HG03095 (cell line): Measurements from ENCODE around the gene ZNF280A.
"Not testable (repeated sequence)": the region's sequence is repeated elsewhere in the genome, so short reads cannot be mapped to it uniquely, and the experiment has no call there.

ENCODE experiments used
- ATAC-seq: cut with Tn5 transposase; IDR thresholded peaks from one replicate; pipeline ENCODE4 v1.9.1; 2021; ENCODE audit warnings: moderate library complexity; ENCODE audit not compliant: unreplicated experiment

The ZNF280A gene

DNA sequence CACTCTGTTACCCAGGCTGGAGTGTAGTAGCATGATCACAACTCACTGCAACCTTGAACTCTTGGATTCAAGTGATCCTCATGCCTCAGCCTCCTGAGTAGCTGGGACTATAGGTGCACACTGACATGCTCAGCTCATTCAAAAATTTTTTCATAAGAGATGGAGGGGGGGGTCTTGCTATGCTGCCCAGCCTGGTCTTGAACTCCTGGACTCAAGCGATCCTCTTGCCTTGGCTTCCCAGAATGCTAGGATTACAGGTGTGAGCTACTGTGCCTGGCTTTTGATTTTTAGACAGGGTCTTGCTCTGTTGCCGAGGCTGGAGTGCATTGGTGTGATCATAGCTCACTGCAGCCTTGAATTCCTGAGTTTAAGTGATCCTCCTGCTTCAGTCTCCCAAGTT is 25.0 kb upstream of the ZNF280A start:
- ATAC-seq: no peak

DNA sequence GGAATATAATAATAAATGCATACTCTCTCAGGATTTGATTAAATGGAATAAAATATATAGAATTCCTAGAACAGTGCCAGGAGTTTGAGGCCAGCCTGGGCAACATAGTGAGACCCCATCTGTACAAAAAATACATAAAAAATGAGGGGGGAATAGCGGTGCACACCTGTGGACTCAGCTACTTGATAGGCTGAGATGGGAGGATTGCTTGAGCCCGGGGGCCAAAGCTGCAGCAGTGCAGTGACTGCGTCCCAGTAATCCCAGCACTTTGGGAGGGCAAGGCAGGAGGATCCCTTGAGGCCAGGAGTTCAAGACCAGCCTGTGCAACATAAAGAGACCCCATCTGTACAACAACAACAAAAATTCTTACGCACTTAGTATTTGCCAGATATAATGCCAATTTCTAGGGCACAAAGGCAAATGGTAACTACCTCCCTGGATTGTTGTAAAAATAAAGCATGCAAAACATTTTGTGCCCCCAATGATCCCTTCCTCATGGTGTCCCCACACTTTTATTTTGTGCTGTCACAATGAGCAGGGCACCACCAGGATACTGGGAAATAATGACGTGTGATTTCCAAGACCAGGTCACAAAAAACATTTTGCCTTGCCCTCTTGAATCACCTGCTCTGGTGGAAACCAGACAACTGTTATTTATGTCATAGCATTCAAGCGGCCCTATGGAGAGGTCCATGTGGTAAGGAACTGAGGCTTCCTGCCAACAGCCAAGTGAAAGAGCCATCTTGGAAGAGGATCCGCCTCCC is 18.3 kb upstream of the ZNF280A start:
- no peak for ATAC-seq

DNA sequence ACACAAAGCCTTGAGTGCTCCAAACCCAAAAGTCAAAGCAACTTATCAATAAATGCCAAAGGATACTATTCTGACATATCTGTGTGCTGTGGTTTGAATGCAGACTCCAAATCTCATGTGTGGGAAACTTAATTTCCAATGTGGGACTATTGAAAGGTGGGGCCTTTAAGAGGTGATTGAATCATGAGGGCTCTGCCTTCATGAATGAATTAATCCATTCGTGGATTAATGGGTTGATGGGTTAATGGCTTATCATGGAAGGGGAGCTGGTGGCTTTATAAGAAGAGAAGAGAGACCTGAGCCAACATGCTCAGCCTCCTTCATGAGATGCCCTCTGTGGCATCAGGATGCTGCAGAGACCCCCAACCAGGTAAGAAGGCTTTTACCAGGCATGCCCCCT is 16.8 kb upstream of the ZNF280A start:
- no peak for ATAC-seq

DNA sequence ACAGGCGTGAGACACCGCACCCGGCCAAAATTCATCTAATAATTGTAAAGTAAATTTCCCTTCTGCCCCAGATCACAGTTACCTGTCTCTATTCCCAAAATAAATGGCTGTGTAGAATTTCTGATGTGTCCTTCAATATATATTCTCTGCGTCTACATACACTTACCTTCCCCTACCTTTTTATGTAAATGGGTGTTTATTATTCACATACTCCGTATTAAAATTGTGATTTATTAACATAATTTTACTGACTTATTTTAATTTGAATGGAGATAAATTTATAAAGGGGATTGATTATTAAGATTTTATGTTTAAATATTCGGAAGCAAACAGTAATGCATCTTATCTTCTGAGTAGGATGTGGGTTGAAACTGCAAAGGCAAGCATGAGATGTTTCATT is 16.4 kb upstream of the ZNF280A start:
- ATAC-seq: no peak

DNA sequence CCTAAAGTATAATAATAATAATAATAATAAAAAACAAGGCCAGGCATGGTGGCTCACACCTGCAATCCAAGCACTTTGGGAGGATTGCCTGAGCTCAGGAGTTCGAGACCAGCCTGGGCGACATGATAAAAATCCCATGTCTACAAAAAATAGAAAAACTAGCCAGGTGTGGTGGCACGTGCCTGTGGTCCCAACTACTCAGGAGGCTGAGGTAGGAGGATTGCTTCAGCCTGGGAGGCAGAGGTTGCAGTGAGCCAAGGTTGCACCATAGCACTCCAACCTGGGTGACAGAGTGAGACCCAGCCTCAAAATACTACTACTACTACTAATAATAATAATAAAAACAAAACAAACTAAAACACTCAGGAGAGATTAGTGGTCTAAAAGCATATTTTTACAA is 15.6 kb upstream of the ZNF280A start:
- ATAC-seq: no peak

DNA sequence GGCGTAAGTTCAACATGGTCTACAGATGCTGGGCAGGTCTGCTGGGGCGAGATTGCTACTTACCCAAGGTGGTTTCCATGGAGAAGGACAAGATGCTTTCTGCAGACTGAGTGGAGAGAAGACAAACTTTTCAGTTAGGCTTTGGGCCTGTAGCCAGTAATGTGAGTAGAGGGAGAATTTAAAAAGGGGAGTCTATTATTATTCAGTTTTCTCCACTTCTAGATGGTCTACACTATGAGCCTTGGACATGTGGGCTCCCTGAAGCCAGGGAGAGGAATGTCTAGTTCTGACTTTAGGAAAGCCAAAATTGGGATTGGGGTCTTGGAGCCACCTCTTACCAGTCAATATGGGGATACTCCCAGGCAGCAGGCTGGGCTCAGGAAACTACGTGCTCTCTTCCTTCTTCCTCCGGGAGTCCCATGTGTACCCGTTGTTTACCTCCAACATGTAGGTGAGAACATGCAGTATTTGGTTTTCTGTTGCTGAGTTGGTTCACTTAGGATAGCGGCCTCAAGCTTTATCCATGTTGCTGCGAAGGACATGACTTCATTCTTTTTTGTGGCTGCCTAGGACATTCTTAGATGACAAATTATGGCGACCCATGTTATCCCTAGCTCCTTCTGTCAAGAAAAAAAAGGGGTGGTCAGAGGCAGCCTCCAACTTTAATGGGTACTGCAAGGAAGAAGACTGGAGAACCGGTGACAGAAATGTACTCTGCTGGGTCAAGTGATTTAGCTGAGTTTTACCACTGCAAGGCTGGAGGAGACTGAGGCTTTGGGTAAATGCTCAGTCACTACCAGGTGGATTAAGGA is 14.7 kb upstream of the ZNF280A start:
- no peak for ATAC-seq

DNA sequence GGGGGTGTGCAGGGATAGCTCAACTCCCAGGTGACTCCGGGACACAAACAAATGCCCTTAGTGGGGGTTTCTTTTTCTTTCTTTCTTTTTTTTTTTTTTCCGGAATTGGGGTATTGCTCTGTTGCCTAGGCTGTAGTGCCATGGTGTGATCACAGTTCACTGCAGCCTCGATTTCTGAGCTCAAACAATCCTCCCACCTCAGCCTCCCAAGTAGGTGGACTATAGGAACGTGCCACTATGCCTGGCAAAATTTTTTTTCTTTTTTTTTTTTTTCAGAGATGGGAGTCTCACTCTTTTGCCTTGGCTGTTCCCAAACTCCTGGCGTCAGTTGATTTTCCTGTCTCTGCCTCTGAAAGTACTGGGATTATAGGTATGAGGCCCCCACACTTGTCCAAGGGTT is 13.8 kb upstream of the ZNF280A start:
- no peak for ATAC-seq

DNA sequence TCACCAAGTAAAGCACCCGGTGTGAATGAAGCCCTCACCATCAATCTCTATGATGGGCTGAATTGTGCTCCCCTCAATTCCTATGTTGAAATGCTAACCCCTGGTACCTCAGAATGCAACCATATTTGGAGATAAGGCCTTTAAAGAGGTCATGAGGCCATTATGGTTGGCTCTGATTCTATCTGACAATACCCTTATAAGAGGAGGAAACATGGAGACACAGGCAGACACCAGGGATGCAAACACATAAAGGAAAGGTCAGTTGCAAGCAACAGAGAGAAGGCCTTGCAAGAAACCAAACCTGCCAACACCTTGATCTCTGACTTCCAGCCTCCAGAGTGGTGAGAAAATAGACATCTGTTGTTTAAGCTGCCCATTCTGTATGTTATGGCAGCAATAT is 13.3 kb upstream of the ZNF280A start:
- ATAC-seq: no peak

DNA sequence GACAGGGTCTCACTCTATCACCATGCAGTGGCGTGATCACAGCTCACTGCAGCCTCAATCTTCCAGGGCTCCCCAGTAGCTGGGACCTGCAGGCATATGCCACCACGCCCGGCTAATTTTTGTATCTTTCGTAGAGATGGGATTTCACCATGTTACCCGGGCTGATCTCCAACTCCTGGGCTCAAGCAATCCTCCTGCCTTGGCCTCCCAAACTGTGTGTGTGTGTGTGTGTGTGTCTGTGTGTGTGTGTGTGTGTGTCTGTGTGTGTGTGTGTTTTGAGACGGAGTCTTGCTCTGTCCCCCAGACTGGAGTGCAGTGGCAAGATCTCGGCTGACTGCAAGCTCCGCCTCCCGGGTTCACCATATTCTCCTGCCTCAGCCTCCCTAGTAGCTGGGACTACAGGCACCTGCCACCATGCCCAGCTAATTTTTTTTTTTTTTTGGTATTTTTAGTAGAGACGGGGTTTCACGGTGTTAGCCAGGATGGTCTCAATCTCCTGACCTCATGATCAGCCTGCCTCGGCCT is 12.5 kb upstream of the ZNF280A start:
- not testable (repeated sequence) for ATAC-seq

DNA sequence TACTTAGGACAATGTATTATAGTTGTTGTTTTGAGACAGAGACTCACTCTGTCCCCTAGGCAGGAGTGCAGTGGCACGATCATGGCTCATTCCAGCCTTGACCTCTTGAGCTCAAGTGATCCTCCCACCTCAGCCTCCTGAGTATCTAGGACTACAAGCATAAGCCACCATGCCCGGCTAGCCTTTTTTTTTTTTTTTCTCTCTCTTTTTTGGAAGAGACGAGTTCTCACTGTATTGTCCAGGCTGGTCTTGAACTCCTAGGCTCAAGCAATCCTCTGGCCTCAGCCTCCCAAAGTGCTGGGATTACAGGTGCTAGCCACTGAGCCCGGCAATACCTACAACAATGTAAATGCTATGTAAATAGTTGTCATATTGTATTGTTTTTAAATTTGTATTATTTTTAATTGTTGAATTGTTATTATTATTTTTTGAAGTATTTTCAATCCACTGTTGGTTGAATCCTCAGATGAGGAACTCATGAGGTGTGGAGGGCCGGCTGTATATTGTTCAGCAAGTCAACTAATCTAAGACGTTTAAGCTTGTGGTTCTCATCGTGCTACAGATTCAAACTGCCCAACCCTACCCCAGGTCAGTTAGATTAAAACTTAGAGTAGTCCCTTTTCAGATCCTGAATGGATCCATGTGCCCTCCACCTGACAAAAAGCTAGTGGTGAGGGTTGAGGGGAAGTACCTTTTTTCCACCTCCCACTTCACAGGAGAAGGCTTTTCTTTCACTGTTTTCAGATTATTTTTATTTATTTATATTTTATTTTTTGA is 11.9 kb upstream of the ZNF280A start:
- no peak for ATAC-seq

DNA sequence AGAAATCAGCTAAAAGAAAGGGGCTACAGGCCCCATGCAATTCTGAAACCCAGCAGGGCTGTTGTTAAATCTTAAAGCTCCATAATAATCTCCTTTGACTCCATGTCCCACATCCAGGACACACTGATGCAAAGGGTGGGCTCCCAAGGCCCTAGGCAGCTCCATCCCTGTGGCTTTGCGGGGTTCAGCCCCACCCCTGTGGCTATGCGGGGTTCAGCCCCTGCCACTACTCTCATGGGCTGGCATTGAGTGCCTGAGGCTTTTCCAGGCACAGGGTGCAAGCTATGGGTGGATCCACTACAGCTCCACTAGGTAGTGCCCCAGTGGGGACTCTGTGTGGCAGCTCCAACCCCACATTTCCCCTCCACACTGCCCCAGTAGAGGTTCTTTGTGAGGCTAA is 8.7 kb upstream of the ZNF280A start:
- ATAC-seq: no peak

DNA sequence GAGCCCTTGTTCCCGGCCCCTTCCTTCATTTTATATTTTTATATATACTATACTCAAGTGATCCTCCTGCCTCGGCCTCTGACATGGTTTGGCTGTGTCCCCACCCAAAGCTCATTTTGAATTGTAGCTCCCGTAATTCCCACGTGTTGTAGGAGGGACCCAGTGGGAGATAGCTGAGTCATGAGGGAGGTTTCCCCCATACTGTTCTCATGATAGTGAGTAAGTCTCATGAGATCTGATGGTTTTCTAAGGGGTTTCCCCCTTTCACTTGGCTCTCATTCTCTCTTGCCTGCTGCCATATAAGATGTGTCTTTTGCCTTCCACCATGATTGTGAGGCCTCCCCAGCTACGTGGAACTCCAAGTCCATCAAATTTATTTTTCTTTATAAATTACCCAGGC is 7.2 kb upstream of the ZNF280A start:
- no peak for ATAC-seq

DNA sequence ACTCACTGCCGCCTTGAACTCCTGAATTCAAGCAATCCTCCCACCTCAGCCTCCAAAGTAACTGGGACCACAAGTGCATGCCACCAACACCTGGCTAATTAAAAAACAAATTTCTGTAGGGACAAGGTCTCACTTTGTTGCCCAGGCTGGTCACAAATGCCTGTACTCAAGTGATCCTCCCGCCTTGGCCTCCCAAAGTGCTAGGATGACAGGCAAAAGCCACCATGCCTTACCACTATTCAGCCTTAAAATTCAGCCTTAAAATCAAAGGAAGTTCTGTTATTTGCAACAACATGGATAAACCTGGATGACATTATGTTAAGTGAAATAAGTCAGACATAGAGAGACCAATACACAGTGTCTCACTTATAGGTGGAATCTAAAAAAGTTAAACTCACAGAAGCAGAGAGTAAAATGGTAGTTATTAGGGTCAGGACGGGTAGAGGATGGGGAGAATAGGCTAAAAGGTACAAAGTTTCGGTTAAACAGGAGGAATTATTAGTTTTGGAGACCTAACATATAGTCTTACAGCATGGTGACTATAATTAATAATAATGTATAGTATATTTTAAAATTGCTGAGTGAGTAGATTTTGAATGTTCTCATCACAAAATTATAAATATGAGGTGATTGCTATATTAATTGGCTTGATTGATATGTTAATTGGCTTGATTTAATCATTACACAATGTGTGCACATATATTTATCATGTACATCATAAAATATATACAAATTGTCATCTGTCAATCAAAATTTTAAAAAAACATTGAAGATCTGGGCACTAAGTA is 6.2 kb upstream of the ZNF280A start:
- ATAC-seq: no peak

DNA sequence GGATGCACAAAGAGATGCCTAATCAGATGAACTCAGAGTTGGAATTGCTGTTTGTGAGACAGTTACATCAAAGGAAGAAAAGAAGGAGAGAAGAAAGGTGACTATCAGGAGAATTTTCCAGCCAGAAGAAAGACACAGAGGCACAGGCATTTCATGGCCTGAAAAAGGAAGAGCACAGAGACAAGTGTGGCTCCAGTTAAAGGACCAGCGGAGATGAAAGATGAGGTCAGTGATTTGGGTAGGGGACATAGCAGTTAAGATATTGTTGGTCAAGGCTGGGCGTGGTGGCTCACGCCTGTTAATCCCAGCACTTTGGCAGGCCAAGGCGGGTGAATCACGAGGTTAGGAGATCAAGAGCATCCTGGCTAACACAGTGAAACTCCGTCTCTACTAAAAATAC is 3.4 kb upstream of the ZNF280A start:
- ATAC-seq: no peak

DNA sequence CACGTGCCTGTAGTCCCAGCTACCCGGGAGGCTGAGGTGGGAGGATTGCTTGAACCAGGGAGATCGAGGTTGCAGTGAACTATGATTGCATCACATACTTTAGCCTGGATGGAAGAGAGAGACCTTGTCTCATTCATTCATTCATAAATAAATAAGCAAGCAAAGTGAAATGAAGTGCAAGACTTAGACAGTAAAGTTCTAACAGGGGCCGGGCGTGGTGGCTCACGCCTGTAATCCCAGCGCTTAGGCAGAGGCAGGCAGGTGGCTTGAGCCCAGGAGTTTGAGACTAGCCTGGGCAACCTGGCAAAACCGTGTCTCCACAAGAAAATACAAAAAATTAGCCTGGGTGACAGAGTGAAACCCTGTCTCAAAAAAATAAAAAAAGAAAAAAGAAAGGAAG is 1.6 kb upstream of the ZNF280A start:
- ATAC-seq: no peak

DNA sequence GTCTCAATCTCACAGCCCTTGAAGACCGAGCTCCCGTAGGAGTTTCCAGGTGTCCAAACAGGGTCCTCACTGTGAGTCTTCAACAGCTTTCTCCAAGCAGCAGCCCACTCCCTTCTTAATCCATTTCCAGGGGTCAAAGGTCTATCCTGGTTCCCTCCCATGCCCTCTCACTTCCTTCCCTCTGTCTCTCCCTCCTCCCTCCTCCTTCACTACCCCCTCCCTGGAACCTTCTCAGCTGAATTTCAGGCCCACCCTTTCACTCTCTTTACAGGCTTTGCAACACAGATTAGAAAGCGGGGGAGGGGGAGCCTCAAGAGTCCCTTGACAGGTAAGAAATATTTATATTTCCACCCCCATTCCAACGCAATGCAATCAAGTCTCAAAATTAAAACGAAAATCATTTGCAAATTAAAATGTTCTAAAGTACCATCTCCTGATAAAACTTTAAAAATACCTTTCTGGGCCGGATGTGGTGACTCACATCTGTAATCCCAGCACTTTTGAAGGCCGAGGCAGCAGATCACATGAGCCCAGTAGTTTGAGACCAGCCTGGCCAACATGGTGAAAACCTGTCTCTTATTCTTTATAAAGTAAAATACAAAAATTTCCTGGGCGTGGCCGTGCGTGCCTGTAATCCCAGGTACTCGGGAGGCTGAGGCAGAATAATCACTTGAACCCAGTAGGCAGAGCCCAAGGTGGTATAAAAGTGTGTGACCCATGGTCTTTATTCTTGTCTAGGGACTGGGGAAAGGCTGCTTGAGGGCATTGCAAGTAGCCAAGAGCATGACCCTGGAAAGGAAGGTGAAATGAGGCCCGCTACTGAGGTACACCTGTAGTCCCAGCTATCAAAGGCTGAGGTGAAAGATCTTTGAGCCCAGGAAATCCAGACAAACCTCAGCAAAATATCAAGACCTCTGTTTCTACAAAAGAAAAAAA is 865 bp upstream of the ZNF280A start:
- ATAC-seq: no peak

DNA sequence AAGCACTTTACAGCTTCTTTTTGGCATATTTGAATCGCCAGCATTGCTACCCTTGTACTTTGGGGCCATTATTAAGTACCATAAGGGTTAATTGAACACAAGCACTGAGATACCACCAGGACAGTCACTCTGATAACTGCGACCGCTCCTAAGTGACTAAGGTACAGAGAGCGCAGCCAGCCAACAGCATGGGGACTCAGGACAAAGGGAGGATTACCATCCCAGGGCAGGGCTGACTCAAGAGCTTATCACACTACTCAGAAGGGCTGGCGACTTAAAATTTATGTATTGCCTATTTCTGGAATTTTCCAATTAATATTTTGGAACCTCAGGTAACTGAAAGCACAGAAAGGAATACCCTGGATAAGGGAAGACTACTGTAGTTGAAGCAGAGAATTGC is 479 bp downstream of the ZNF280A start:
- ATAC-seq: no peak

DNA sequence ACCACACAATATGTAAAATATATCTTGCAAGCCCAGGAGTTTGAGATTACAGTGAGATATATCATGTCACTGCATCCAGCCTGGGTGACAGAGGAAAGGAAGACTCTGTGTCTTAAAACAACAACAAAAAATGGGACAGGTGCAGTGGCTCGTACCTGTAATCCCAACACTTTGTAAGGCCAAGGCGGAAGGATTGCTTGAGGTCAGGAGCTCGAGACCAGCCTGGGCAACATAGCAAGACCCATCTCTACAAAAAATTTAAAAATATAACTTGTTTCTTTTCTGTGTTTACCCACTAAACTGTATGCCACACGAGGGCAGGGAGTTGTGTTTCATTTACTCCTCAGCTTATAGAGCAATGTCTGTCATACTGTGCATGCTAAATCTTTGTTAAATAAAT is 3.1 kb downstream of the ZNF280A start:
- ATAC-seq: no peak

DNA sequence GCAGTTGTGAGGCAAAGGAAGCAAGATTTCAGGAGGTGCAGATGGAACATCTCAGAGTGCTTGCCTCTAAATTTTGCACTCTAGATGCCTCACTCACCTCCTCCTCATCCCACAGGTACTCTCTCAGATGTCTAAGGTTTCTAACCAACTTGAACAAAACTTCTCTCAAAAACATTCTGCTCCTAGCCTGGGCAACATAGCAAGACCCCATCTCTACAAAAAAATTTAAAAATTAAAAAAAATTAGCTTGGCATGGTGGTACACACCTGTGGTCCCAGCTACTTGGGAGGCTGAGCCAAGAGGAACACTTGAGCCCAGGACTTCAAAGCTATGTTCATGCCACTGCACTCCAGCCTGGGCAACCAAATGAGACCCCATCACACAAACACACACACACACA is 4.2 kb downstream of the ZNF280A start:
- ATAC-seq: no peak

DNA sequence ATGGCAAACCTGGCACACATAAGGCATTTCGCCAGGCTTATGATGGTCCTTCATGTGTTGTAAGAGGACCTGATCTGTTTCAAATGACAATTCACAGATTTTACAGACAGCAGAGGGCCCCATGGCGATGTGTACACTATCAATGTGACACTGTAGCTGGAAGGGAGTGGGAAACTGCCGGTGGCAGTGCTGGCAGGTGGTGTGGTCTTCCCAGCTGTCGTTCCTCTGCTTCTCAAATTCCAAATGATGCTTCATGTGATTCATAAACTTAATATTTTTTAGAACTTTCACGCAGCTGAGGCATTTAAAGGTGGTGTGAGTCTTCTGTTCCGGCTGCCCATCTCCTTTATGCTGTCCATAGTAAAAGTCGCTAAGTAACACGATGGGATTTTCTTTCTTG is 5.6 kb downstream of the ZNF280A start:
- ATAC-seq: not testable (repeated sequence)
